SK-N-MC (cell line): ENCODE results near the gene C1QTNF5.

ENCODE experiments used
- EZH2 ChIP-seq: fragments of 200-600 bp; sonication (generic); IDR thresholded peaks from one replicate; pipeline ENCODE4 v1.6.1; 2017; ENCODE audit warnings: antibody characterized with exemption
- FOXP2 ChIP-seq: optimal IDR thresholded peaks from 2 replicates; pipeline ENCODE3; 2011; ENCODE audit warnings: mild to moderate bottlenecking, moderate library complexity; ENCODE audit not compliant: insufficient read depth; ENCODE audit errors: extremely low read length, control extremely low read depth
- POLR2AphosphoS5 ChIP-seq: IDR thresholded peaks from 2 replicates; pipeline ENCODE4 v1.6.1; 2012; ENCODE audit warnings: mild to moderate bottlenecking, low read depth, low read length, borderline replicate concordance

DNA sequence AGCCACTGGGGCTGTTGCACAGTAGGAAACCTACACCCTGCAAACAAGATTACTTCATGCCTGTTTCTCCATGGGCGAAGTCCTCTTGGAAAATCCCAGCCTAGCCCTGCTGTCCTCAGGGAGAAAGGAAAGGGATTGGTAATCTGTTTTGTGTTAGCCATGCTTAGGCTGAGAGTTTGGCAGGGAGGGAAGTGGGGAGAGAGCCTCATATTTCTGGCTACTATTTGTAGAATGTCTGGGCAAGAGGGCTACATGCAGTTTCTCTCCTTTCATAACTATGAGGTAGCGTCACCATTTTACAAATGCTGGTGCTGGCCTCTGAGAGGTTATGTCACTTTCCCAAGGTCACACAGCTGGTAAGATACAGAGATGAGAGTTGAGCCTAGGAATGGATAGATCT, 6.6 kb upstream of the C1QTNF5 start:
- TF ChIP-seq EZH2 (no peak), POLR2AphosphoS5 (no peak), FOXP2 (no peak)
